Measurements from ENCODE around the gene DCAF4. TPM values are rescaled to one million over a fixed set of nuclear protein-coding genes. Genes with fewer than 3 reads are reported as not detected.

The DCAF4 gene
- total RNA-seq, 2 donors from 2014 or later: 8.9 to 29.6 TPM

DNA sequence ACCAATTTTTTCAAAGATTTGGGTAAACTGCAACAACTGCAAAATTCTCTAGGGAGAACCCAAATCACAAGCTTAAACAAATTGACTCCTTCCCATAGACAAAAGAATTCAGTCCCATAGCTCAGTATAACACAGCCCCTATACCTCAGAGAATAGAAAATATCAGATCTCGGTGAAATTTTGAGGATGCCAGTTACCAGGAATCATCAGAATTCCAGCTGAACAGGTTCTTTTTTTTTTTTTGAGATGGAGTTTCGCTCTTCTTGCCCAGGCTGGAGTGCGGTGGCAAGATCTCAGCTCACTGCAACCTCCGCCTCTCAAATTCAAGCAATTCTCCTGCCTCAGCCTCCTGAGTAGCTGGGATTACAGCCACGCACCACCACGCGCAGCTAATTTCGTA, 63.9 kb downstream of the DCAF4 start:
- Histone ChIP-seq H3K9me3 (no peaks in the 10 kb centered on the region), H3K27ac (no peak overlapping the region), H3K4me1 (replicated peaks) (no peaks in the 10 kb centered on the region), H3K27me3 (replicated peaks; ENCODE audit: insufficient read depth) (no peaks in the 10 kb centered on the region), H3K36me3 (no peaks in the 10 kb centered on the region), H3K4me3 (no peak overlapping the region)
- intact Hi-C loops (cut with DNase I): no loop called here
- WGBS: 93% methylated on average over 8 of the region's 8 CpGs
- TF ChIP-seq POLR2A (IDR thresholded peaks at IDR 0.05) (no peak), POLR2AphosphoS5 (IDR thresholded peaks at IDR 0.05) (no peak)
- TF ChIP-seq, protein P1, sequence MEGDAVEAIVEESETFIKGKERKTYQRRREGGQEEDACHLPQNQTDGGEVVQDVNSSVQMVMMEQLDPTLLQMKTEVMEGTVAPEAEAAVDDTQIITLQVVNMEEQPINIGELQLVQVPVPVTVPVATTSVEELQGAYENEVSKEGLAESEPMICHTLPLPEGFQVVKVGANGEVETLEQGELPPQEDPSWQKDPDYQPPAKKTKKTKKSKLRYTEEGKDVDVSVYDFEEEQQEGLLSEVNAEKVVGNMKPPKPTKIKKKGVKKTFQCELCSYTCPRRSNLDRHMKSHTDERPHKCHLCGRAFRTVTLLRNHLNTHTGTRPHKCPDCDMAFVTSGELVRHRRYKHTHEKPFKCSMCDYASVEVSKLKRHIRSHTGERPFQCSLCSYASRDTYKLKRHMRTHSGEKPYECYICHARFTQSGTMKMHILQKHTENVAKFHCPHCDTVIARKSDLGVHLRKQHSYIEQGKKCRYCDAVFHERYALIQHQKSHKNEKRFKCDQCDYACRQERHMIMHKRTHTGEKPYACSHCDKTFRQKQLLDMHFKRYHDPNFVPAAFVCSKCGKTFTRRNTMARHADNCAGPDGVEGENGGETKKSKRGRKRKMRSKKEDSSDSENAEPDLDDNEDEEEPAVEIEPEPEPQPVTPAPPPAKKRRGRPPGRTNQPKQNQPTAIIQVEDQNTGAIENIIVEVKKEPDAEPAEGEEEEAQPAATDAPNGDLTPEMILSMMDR (IDR thresholded peaks at IDR 0.05): no peak
- no peak for DNase-seq (ENCODE audit: low spot score)

- no peaks in the 10 kb centered on the region for H3K27me3 ChIP-seq (replicated peaks; ENCODE audit: insufficient read depth)
- no peak overlapping the region for H3K27ac ChIP-seq
- no peak for DNase-seq (ENCODE audit: low spot score)
- H3K36me3 ChIP-seq: no peaks in the 10 kb centered on the region
- no peaks in the 10 kb centered on the region for H3K9me3 ChIP-seq
- intact Hi-C loops (cut with DNase I): no loop called here
- H3K4me3 ChIP-seq: no peak overlapping the region
- no peaks in the 10 kb centered on the region for H3K4me1 ChIP-seq (replicated peaks)
- WGBS: 85% methylated on average over 6 of the region's 6 CpGs
- no peak for TF ChIP-seq POLR2A (IDR thresholded peaks at IDR 0.05)
- TF ChIP-seq, protein P1 (IDR thresholded peaks at IDR 0.05): no peak
- TF ChIP-seq POLR2AphosphoS5 (IDR thresholded peaks at IDR 0.05): no peak
Measured at GRCh38 chr14:72996916-72997315, 70.7 kb downstream of the DCAF4 start.

GRCh38 chr14:72998252-72998903, 72.1 kb downstream of the DCAF4 start:
- intact Hi-C loops (cut with DNase I): no loop called here
- WGBS: 91% methylated on average over 2 of the region's 2 CpGs
- TF ChIP-seq, protein P1 (IDR thresholded peaks at IDR 0.05): no peak
- no peak for TF ChIP-seq POLR2A (IDR thresholded peaks at IDR 0.05)
- TF ChIP-seq POLR2AphosphoS5 (IDR thresholded peaks at IDR 0.05): no peak
- no peak for DNase-seq (ENCODE audit: low spot score)
- Histone ChIP-seq H3K36me3 (no peaks in the 10 kb centered on the region), H3K4me1 (replicated peaks) (no peaks in the 10 kb centered on the region), H3K4me3 (no peak overlapping the region), H3K9me3 (no peaks in the 10 kb centered on the region), H3K27me3 (replicated peaks; ENCODE audit: insufficient read depth) (no peaks in the 10 kb centered on the region), H3K27ac (no peak overlapping the region)

- Histone ChIP-seq H3K27ac (no peak overlapping the region), H3K4me1 (replicated peaks) (no peaks in the 10 kb centered on the region), H3K36me3 (no peaks in the 10 kb centered on the region), H3K9me3 (no peaks in the 10 kb centered on the region), H3K4me3 (no peak overlapping the region), H3K27me3 (replicated peaks; ENCODE audit: insufficient read depth) (no peaks in the 10 kb centered on the region)
- DNase-seq (ENCODE audit: low spot score): no peak
- 95% methylated on average over 4 of the region's 4 CpGs for WGBS
- intact Hi-C loops (cut with DNase I): no loop called here
- TF ChIP-seq, protein P1 (IDR thresholded peaks at IDR 0.05): no peak
- no peak for TF ChIP-seq POLR2AphosphoS5 (IDR thresholded peaks at IDR 0.05)
- TF ChIP-seq POLR2A (IDR thresholded peaks at IDR 0.05): no peak
Measured at GRCh38 chr14:72999316-72999715, 73.1 kb downstream of the DCAF4 start.

GRCh38 chr14:73000073-73000472, 73.8 kb downstream of the DCAF4 start:
- H3K27me3 ChIP-seq (replicated peaks; ENCODE audit: insufficient read depth): no peaks in the 10 kb centered on the region
- 77% methylated on average over 2 of the region's 2 CpGs for WGBS
- TF ChIP-seq POLR2AphosphoS5 (IDR thresholded peaks at IDR 0.05): no peak
- TF ChIP-seq, protein P1 (IDR thresholded peaks at IDR 0.05): no peak
- no peak for TF ChIP-seq POLR2A (IDR thresholded peaks at IDR 0.05)
- H3K4me1 ChIP-seq (replicated peaks): no peaks in the 10 kb centered on the region
- intact Hi-C loops (cut with DNase I): no loop called here
- no peak overlapping the region for H3K4me3 ChIP-seq
- no peaks in the 10 kb centered on the region for H3K36me3 ChIP-seq
- H3K9me3 ChIP-seq: no peaks in the 10 kb centered on the region
- no peak for DNase-seq (ENCODE audit: low spot score)
- H3K27ac ChIP-seq: no peak overlapping the region
